ENCODE results near the gene TFB2M.

DNA sequence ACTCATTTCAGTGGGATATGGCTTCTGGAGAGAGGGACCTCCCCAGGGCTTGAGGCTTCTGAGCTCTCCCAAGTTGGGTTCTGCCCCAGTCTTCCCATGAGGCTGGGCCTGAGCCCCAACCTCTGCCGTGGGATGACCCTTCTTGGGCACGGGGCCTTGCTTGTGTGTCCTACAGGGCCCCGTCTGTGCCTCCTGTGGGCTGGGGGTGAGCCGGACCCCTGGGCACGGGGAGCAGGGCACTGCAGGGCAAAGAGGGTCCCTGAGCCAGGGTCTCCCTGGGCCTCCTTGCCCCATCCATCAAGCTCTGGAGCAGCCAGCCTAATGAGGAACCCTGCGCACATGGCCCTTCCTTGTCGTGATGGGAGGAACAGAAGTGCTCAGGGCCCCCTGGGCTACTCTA, 53.8 kb downstream of the TFB2M start:
- TF ChIP-seq, protein P1, sequence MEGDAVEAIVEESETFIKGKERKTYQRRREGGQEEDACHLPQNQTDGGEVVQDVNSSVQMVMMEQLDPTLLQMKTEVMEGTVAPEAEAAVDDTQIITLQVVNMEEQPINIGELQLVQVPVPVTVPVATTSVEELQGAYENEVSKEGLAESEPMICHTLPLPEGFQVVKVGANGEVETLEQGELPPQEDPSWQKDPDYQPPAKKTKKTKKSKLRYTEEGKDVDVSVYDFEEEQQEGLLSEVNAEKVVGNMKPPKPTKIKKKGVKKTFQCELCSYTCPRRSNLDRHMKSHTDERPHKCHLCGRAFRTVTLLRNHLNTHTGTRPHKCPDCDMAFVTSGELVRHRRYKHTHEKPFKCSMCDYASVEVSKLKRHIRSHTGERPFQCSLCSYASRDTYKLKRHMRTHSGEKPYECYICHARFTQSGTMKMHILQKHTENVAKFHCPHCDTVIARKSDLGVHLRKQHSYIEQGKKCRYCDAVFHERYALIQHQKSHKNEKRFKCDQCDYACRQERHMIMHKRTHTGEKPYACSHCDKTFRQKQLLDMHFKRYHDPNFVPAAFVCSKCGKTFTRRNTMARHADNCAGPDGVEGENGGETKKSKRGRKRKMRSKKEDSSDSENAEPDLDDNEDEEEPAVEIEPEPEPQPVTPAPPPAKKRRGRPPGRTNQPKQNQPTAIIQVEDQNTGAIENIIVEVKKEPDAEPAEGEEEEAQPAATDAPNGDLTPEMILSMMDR (conservative IDR thresholded peaks at IDR 0.05; ENCODE audit: low read length): no peak
- no peak for TF ChIP-seq EZH2phosphoT487 (IDR thresholded peaks at IDR 0.05; ENCODE audit: borderline replicate concordance)
